CD14-positive monocyte (primary cell): ENCODE measurements around the gene UTP20. TPM values are rescaled to one million over a fixed set of nuclear protein-coding genes. Genes with fewer than 3 reads are reported as not detected.

Source experiments
- DNase-seq, 3 donors: peaks; one replicate each; pipeline ENCODE4 v3.0.0-alpha.2; 2011 to 2022
- H2AFZ ChIP-seq: 2 replicates; pipeline ENCODE4 v1.6.0; 2012; ENCODE audit warnings: mild to moderate bottlenecking, low read depth, low read length, inconsistent platforms; ENCODE audit not compliant: insufficient read depth, poor library complexity, severe bottlenecking
- H3K27ac ChIP-seq, 2 donors: 1 replicate in 1 of 2; 2 replicates in 1 of 2; pipeline ENCODE4 v1.5.1; 2012 to 2013; ENCODE audit warnings: low read length in 2 of 2, control low read depth in 1 of 2, inconsistent platforms in 1 of 2, low read depth in 1 of 2, mild to moderate bottlenecking in 1 of 2
- H3K27me3 ChIP-seq, 2 donors: one replicate each; pipeline versions ENCODE4 v1.6.0 to v1.6.1; 2011 to 2013; ENCODE audit warnings: low read length in 2 of 2; ENCODE audit not compliant: control insufficient read depth in 2 of 2, insufficient read depth in 2 of 2
- H3K36me3 ChIP-seq, 2 donors: replicated peaks in 1 of 2; 1 replicate in 1 of 2; 2 replicates in 1 of 2; pipeline versions ENCODE4 v1.5.1 to v1.6.1; 2012 to 2013; ENCODE audit warnings: low read length in 2 of 2, control low read depth in 1 of 2, inconsistent platforms in 1 of 2, mild to moderate bottlenecking in 1 of 2; ENCODE audit not compliant: insufficient read depth in 2 of 2, control insufficient read depth in 1 of 2
- H3K4me1 ChIP-seq, 2 donors: 1 replicate in 1 of 2; 2 replicates in 1 of 2; pipeline versions ENCODE4 v1.5.1 to v1.6.1; 2012 to 2013; ENCODE audit warnings: low read length in 2 of 2, control low read depth in 1 of 2, inconsistent platforms in 1 of 2, mild to moderate bottlenecking in 1 of 2, moderate library complexity in 1 of 2; ENCODE audit not compliant: insufficient read depth in 2 of 2, control insufficient read depth in 1 of 2
- H3K4me2 ChIP-seq: replicated peaks from 2 replicates; pipeline ENCODE3; 2012; ENCODE audit warnings: low read length, moderate library complexity, mild to moderate bottlenecking; ENCODE audit not compliant: poor library complexity, severe bottlenecking; ENCODE audit errors: extremely low read depth
- H3K4me3 ChIP-seq, 3 experiments: fragments of 200-600 bp in 1 of 3; sonication (generic) in 1 of 3; replicated peaks in 1 of 3; 1 replicate in 2 of 3; 2 replicates in 1 of 3; pipeline ENCODE4 v1.5.1; 2011 to 2013; ENCODE audit warnings: low read length in 3 of 3, mild to moderate bottlenecking in 3 of 3, control low read depth in 2 of 3, low read depth in 2 of 3, inconsistent platforms in 1 of 3, moderate library complexity in 1 of 3
- H3K79me2 ChIP-seq: 2 replicates; pipeline ENCODE4 v1.6.0; 2012; ENCODE audit warnings: mild to moderate bottlenecking, control low read depth, inconsistent platforms, low read length, moderate library complexity; ENCODE audit not compliant: insufficient read depth
- H3K9ac ChIP-seq: 2 replicates; pipeline ENCODE4 v1.6.0; 2017; ENCODE audit warnings: low read length, mild to moderate bottlenecking; ENCODE audit not compliant: insufficient read depth, poor library complexity, severe bottlenecking
- H3K9me3 ChIP-seq, 2 donors: replicated peaks in 1 of 2; 1 replicate in 1 of 2; 2 replicates in 1 of 2; pipeline versions ENCODE4 v1.5.1 to v1.6.1; 2012 to 2013; ENCODE audit warnings: low read length in 2 of 2, control low read depth in 1 of 2; ENCODE audit not compliant: control insufficient read depth in 1 of 2, insufficient read depth in 1 of 2
- H4K20me1 ChIP-seq: 2 replicates; pipeline ENCODE4 v1.6.0; 2012; ENCODE audit warnings: mild to moderate bottlenecking, low read length, control low read depth, moderate library complexity; ENCODE audit not compliant: insufficient read depth
- H3K27ac Mint-ChIP-seq, 7 donors: one replicate each; pipeline ENCODE4 v1.8.0; 2020; ENCODE audit warnings: mild to moderate bottlenecking in 7 of 7, mixed read lengths in 7 of 7, moderate library complexity in 6 of 7, inconsistent platforms in 2 of 7
- H3K27me3 Mint-ChIP-seq, 3 donors: one replicate each; pipeline ENCODE4 v1.8.0; 2021 to 2022; ENCODE audit warnings: low read depth in 3 of 3, mild to moderate bottlenecking in 3 of 3, mixed read lengths in 3 of 3, moderate library complexity in 3 of 3, inconsistent platforms in 1 of 3
- H3K36me3 Mint-ChIP-seq, 2 donors: one replicate each; pipeline ENCODE4 v1.8.0; 2020; ENCODE audit warnings: mixed read lengths in 2 of 2, inconsistent platforms in 1 of 2, mild to moderate bottlenecking in 1 of 2
- H3K4me1 Mint-ChIP-seq: one replicate; pipeline ENCODE4 v1.8.0; 2020; ENCODE audit warnings: mild to moderate bottlenecking, mixed read lengths
- H3K4me3 Mint-ChIP-seq, 2 donors: one replicate each; pipeline ENCODE4 v1.8.0; 2020; ENCODE audit warnings: mild to moderate bottlenecking in 2 of 2, mixed read lengths in 2 of 2, moderate library complexity in 1 of 2
- H3K9me3 Mint-ChIP-seq, 7 donors: one replicate each; pipeline ENCODE4 v1.8.0; 2020 to 2022; ENCODE audit warnings: mixed read lengths in 7 of 7, mild to moderate bottlenecking in 6 of 7, moderate library complexity in 6 of 7, inconsistent platforms in 2 of 7
- WGBS: methylation state at CpG from one replicate; pipeline ENCODE4 v1.1.5; 2013; ENCODE audit warnings: missing lambda C conversion rate; ENCODE audit not compliant: insufficient coverage; 5-methylcytosine and 5-hydroxymethylcytosine counted together
- intact Hi-C, 2 donors: fragments of 100-400 bp; cut with micrococcal nuclease; formaldehyde crosslinking; loops; one replicate each; pipeline versions ENCODE4 v1.15.0 to v1.15.1; 2023
- polyA plus RNA-seq, 3 donors: library from polyadenylated mRNA; depleted of rRNA in 1 of 3; unstranded in 2 of 3; stranded (reverse) in 1 of 3; fragments of 300-500 nt in 2 of 3; fragments of >200 nt in 1 of 3; fragmentation: Illumina TruSeq in 2 of 3; gene quantifications; 1 replicate in 2 of 3; 2 replicates in 1 of 3; pipeline ENCODE4 v1.2.3, GENCODE V29; 2012 to 2021
- TF ChIP-seq, protein P1 (sequence below): fragments of 200-600 bp; IDR thresholded peaks from one replicate; pipeline ENCODE4 v1.8.0; 2022; ENCODE audit warnings: antibody characterized with exemption, mild to moderate bottlenecking

UTP20 gene
- polyA plus RNA-seq, 3 donors = 0.46 to 1.6 (median 1.2) TPM

DNA sequence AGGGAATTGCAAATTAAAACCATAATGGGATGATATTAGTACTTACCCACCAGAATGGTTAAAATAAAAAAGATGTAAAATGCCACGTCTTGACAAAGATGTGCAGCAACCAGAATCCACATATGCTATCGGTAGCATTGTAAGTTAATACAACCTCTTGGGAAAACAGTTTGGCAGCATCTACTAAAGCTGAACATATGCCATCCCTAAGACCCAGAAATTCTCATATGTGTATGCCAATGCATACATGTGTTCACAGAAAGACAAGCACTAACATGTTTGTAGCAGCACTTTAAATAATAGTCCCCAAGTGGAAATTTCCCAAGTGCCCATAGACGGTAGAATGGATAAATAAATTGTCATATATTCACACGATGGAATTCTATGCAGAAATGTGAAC is 41.6 kb upstream of the UTP20 start:
- Mint-ChIP-seq H3K4me3 (no peak overlapping the region), H3K27me3 (peaks cover 0 to 4% (median 2%) of the 10 kb centered on the region in 3 donors), H3K4me1 (no peaks in the 10 kb centered on the region), H3K9me3 (peaks cover 0 to 14% (median 7%) of the 10 kb centered on the region in 7 donors), H3K27ac (no peak overlapping the region), H3K36me3 (no peaks in the 10 kb centered on the region)
- Histone ChIP-seq H3K9me3 (peaks cover 0 to 16% of the 10 kb centered on the region in 2 donors), H3K4me3 (no peak overlapping the region), H2AFZ (no peak overlapping the region), H3K36me3 (no peaks in the 10 kb centered on the region), H4K20me1 (no peaks in the 10 kb centered on the region), H3K9ac (no peak overlapping the region), H3K27ac (no peak overlapping the region), H3K4me2 (no peak overlapping the region), H3K4me1 (no peaks in the 10 kb centered on the region), H3K27me3 (no peaks in the 10 kb centered on the region), H3K79me2 (no peaks in the 10 kb centered on the region)
- DNase-seq = no peak
- TF ChIP-seq, protein P1, sequence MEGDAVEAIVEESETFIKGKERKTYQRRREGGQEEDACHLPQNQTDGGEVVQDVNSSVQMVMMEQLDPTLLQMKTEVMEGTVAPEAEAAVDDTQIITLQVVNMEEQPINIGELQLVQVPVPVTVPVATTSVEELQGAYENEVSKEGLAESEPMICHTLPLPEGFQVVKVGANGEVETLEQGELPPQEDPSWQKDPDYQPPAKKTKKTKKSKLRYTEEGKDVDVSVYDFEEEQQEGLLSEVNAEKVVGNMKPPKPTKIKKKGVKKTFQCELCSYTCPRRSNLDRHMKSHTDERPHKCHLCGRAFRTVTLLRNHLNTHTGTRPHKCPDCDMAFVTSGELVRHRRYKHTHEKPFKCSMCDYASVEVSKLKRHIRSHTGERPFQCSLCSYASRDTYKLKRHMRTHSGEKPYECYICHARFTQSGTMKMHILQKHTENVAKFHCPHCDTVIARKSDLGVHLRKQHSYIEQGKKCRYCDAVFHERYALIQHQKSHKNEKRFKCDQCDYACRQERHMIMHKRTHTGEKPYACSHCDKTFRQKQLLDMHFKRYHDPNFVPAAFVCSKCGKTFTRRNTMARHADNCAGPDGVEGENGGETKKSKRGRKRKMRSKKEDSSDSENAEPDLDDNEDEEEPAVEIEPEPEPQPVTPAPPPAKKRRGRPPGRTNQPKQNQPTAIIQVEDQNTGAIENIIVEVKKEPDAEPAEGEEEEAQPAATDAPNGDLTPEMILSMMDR = no peak
- intact Hi-C loops = no loop called here
- 100% methylated on average over 1 of the region's 4 CpGs for WGBS

- H3K4me2 ChIP-seq = no peak overlapping the region
- no peak overlapping the region for H3K9ac ChIP-seq
- no peaks in the 10 kb centered on the region for H4K20me1 ChIP-seq
- DNase-seq = no peak
- no peak overlapping the region for H3K27ac ChIP-seq
- no peak overlapping the region for H2AFZ ChIP-seq
- Mint-ChIP-seq H3K9me3 (peaks cover 0 to 14% (median 7%) of the 10 kb centered on the region in 7 donors), H3K27ac (no peak overlapping the region), H3K4me3 (no peak overlapping the region), H3K4me1 (no peaks in the 10 kb centered on the region), H3K27me3 (peaks cover 0 to 3% (median 2%) of the 10 kb centered on the region in 3 donors), H3K36me3 (no peaks in the 10 kb centered on the region)
- peaks cover 0 to 16% of the 10 kb centered on the region in 2 donors for H3K9me3 ChIP-seq
- no peaks in the 10 kb centered on the region for H3K79me2 ChIP-seq
- H3K4me1 ChIP-seq = no peaks in the 10 kb centered on the region
- WGBS = 87% methylated on average over 6 of the region's 6 CpGs
- H3K27me3 ChIP-seq = no peaks in the 10 kb centered on the region
- H3K4me3 ChIP-seq = no peak overlapping the region
- TF ChIP-seq, protein P1 = no peak
- intact Hi-C loops = no loop called here
- no peaks in the 10 kb centered on the region for H3K36me3 ChIP-seq
These were observed 41.0 kb upstream of the UTP20 start for GRCh38 chr12:101238800-101239329.
